Measurements from ENCODE around the gene CYSTM1.

The CYSTM1 gene, protein sequence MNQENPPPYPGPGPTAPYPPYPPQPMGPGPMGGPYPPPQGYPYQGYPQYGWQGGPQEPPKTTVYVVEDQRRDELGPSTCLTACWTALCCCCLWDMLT

DNA sequence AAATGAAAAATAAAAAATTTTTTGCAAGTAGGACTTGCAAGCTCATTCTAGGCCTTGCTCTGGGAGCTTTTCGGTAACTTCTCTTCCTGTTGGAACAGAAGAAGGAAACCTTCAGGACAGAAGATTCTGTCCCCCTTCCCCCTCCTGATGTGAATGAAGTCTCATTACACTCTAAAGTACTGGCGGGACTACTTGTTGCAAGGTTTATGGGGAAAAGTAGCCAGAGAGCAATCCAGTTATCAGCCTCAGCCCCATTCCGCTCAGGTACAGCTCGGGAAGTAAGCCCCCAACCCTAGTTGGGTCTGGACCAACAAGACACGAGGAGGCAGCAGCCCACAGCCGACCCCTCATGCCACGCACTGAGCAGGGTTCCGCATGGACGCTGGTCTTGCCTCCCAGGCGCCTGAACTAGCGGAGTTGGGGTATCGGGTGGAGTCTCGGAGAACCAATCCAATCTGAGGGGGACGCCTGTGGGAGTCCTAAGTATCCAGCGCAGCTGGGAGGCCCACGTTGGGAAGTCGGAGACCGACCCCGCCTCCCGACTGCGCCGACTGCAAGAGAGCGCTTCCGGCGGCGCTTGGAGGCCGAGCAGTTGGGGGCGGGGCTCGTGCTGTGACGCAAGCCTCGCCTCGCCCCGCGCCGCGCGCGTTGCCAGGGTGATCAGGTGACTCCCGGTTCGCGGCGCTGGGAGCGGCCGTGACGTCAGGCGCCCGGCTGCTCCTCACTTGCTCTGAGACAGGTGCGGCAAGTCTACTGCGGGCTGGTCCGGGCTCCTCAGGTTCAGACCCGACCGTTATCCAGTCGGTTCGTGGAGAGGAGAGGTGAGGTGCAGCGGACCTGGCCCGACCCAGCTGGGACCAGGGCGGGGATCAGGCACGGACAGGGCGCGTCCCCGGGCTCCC, at the start of gene CYSTM1:
CYSTM1 (plus strand) TSS at position 724 of the 902 bp plus-strand sequence. CDS start 19,278 bp downstream, outside the sequence.
- DNase-seq (ENCODE audit: low read depth in 3 of 3), result peak; percentile 87 to 94 (median 87)

DNA sequence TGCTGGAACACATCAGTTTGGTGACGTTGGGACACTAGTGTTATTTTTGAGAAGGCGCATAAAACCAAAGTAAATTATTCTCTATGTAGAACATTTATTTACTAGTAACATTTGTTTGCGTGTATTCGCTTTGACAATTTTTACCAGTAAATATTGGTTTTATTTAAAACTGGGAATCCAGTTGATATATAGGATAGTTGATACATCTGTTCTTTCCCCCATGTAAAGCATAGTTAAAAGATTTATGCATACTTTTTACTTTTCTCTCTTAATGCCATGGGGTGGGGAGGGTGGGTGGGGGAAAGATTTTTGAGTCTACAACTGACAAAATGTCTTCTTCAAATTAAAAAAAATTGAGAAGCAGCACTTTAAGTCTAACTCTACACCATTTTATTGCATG, 49.4 kb upstream of the CYSTM1 start, which contains the start of gene IGIP:
IGIP (plus strand) TSS at position 301 of the 400 bp plus-strand sequence. CDS start 2,540 bp downstream, outside the sequence.
- no peak for DNase-seq (ENCODE audit: low read depth in 3 of 3)

DNA sequence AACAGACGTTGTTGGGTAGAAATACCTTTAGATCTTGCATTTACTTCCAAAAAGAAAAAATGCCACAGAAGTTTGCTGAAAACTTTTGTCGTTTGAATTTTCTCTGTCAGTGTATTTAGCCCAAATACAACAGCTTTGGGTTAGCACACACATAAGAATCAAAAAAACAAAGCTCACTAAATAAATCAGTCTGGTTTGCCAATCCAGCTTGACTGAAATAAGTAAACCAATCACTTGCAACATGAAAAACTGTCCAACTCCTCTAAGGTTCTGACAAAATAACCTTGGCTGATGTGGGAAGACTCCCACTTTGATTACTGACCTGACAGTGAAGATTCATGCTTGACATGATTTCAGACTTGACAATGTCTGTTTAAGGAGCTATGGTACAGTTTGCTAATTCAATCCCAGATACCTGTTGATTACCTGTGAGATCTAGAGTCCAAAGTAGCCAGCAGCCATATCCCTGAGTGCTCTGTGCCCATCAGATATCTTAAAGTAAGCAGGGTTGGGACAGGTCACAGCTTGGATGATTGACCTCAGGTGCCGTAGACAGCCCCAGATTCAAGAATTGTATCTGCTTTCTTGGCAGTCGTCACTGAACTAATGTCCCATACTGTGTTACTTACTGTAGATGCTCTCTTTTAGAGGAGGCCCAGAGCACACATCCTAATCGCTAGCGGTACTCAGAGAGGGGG, 48.5 kb upstream of the CYSTM1 start:
- no peak for DNase-seq (ENCODE audit: low read depth in 3 of 3)

DNA sequence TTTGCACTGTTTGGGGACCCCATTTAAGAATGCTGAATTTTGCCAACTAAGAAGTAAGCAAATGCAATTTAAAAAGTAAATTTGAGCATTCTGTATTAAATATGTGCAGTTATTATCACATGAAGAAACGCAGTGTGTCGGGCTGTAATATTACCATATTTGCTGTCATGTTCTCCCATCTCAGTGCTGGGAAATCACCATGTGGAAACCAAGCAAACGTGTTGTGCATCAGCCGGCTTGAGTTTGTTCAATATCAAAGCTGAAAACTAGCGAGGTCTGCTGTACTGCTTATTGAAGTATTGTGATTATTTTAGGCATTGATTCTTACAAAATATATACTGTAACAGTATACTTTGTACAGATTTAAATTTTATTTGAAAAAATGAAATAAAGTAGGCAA, 46.6 kb upstream of the CYSTM1 start:
- DNase-seq (ENCODE audit: low read depth in 3 of 3), result no peak

DNA sequence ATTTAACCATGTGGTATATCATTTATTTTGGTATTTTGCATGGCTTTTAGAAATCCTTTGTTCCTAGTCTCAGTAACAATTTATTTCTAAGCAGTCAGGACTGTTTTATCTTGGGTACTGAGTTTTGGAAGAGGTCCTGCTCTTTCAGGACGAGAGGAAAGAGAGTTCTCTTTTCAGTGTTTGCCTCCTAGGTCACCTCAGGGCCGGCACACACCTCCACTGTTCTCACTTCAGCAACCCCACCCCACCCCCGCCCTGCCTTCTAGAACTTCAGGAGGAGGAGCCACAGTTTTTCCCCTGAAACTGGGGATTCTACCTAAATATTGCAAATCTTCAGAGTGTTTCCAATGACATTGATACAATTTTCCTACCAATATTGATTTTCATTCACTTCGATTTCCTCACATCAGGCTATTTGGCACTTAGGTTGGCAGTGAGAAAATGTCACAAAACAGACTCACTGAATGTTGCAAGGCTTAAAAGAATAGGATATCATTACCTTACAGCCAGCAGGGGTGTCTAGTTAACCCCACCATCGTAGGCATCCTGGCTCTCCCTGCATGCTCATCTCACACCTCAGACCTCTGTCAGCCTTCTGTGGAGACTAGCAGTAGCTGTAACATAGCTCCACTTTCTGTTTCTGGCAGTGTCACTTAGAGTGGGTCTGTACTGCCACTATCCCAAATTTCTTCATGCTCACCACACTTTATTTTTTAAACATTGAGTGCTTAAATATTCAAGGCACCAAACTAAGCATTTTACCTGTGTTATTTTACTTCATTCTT, 43.8 kb upstream of the CYSTM1 start:
- DNase-seq (ENCODE audit: low read depth in 3 of 3), result no peak

DNA sequence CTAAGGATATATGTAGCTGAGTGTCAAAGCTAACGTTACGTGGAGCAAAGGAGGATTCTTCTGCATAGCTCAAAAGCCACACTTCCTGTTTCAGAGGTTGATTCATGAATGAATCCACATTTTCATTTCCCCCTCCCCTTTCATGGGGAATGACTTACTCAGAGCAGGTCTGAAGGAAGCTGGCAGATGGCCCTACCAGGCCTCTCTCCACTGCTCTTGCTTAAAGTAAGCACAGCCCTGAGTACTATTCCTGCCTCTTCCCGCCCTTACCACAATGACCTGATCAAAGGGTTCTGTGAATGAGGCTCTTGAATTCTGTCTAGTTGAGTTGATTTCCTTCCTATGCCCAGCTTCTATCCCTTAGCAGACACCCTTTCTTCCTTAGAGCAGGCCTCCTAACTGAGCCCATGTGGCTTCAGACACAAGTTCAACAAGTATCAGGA, 43.0 kb upstream of the CYSTM1 start:
- no peak for DNase-seq (ENCODE audit: low read depth in 3 of 3)

DNA sequence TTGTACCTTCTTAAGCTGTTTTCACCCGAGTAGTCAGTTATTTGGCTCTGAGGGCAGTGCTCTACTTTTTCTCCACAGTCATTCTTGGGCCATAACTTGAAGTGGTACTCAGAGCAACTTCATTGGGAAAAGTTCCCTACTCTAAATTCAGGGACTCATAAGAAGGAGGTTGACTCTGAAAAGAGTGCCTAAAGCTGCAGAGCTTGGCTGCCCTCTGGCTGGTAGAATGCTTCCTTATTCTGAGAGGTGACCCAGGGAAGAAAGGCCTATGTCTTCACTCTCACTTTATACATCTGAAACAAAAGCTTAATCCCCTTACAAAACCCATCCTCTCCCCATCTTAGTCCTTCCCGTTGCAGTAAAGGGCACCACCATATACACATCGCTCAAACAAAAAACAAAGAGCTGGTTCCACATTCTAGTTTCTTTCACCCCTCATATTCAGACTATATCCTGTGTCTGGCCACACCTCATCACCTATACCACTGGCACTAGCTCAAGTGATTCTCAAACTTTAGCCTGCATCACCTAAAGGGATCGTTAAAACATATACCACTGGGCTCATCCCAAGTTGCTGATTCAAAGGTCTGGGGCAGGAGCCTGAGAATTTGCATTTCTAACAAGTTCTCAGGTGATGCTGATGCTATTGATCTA, 41.3 kb upstream of the CYSTM1 start:
- no peak for DNase-seq (ENCODE audit: low read depth in 3 of 3)

DNA sequence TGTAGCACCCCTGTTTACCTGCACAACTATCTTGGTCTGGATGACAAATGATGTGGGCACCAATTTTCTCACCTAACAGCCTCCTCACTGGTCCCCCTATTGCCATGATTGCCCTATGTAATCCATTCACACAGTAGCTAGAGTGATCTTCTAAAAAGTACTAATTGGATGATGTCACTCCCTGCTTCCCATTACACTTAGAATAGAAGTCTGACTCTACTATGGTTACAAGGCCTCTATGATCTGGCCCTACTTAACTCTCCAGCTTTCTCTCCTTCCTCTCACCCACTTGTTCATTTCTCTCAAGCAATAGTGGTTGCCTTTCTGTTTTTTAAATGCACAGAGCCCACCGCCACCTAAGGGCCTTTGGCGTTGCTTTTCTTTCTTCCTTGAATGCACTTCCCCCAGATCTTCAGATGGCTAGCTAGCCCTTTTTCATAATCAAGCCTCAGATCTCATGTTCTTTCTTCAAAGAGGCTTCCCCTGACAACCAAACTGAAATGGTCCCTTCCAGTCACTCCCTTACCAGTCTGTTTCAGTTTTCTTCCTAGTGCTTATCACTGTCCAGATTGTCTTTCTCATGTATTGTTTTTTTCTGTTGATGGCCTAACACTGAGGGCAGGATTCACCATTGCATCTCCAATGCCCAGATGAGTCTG, 40.6 kb upstream of the CYSTM1 start:
- no peak for DNase-seq (ENCODE audit: low read depth in 3 of 3)

DNA sequence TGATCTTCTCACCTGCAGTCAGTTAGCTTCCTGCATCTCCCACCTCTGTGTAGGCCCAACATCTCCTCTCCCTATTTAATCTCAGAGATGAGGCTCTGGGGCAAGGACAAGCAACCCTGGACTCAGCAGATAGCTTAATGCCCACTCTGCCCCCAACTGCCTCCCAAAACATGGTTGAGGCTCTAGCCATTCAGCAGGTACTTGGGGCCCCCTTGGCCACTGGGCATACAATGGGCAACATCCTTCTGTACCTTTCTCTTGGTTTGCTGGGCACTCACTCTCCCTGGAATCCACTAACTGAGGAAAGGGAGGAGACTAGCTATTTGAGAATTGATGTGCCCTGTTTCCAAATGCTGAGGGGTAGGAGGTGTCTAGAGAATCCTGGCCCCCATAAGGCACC, 39.9 kb upstream of the CYSTM1 start:
- DNase-seq (ENCODE audit: low read depth in 3 of 3), result no peak

DNA sequence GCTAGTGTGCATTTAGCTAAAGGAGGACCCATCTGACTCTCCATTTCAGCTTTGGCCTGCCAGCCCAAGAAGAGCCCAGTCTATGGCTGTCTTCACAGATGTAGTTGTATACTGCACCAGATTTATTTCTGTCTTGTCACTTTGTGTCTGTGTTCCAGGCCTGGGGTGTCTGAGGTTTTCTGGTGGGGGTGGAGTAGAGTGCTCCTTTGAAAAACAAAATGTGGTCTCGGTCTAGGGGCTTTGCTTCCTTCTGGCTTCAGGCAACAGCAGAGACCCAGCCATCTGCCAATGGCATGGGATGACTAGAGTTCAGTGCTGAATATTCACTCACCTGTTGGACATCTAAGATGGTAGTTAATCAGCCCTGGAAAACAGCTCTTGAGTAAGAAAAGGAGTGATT, 38.4 kb upstream of the CYSTM1 start:
- DNase-seq (ENCODE audit: low read depth in 3 of 3), result no peak

DNA sequence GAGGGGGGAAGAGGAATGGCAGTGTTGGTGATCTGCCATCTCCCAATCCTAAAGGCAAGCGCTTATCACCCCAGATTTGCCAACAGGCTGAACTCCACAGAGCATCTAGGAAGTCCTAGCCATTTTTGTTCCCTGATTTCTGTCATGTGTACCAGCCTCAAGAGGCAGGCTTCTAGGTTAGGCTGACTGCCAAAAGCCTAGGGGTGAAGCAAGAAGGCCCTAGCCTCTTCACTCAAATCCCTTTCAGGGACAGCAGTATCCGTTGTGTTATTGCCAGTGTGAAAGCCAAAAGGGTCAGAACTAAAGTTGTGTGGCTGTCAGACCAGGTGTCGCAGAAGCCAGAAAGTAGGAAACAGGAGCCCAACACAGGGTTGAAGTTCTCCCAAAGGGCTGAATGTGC, 34.6 kb upstream of the CYSTM1 start:
- no peak for DNase-seq (ENCODE audit: low read depth in 3 of 3)

DNA sequence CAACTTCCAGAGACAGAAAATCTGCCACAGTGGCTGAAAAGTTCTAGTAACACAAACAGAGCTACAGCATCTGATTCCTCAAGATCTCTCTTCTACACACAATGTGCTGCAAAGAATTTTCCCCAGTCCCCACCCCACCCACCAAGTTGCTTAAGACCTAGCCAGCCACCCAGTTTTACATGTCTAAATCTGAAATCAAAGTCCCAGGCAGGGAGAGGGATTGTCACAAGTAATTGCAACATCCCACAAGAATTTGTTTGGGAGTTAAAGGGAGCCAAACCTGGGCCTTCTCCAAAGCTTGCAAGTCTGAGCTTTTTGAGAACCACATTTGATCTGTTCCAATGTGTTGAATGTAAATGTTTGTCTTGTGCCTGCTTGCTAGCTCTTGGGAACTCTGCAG, 33.7 kb upstream of the CYSTM1 start:
- DNase-seq (ENCODE audit: low read depth in 3 of 3), result no peak

DNA sequence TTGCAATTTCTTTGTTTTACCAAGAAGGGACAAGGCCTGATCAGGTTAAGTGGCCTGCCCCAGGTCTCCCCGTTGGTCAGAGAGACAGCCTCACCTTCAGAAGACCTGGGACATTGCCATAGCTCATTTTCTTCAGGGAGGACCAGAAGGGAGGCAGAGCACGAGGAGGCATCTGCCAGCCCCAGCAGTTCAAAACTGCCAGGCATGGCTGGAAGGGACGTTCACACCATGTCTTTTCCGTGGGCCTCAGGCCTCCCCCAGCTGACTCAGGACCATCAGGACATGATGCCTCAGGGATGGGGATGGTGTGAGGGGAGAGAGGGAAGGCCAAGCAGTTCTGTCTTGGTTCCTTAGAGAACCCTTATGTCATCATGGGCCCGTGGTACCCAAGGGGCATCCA, 32.7 kb upstream of the CYSTM1 start:
- no peak for DNase-seq (ENCODE audit: low read depth in 3 of 3)

DNA sequence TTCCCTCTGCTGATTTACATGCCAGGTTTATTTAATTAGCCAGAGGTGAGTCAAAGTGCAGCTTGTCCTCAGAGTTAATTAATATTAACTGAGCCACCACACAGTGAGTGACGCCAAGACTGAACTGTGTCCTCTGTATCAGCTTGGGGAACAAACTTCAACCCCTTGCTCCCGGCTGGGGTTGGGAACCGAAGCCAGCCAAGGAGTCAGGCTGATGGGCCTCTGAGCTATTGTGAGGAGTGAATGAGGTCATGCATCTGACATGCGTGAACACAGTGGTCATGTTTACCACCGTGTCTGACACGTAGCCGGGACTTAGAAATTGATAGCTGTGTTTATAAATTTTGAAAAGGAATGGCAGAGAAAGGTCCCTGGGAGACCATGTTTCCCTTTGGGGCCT, 32.1 kb upstream of the CYSTM1 start:
- no peak for DNase-seq (ENCODE audit: low read depth in 3 of 3)

DNA sequence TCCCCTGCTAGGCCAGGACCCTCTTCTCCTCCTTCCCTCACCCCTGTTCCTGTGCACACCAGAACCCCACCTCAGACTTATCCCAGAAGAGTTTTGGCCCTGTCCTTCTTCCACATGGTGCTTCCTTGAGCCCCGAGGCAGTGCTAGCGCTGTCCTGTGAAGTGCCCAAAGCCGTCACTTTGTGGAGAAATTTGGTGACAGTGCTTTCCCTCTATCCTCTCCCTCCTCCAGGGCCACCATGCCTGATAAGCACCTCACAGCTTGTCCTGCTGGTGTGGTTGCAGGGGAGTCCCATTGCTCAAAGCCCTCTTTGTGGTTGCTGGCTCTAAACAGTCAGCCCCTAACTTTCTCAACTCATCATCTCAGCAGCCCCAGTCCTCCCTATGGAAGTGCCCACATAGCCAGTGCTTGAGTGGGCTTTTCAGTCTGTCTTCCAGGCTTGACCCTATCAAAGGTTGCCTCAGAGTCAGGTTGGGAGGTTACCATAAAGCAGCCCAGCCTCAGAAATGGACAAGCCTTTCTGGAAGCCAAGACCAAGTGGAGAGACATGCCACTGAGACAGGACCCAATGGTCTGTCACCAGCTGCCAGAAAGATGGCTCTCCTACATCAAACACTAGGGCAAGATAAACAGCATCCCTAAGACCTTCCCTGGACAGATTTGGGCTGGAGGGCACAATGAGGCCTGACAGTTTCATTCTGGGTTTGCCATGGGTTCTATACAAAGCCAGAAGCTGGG, 31.3 kb upstream of the CYSTM1 start:
- DNase-seq (ENCODE audit: low read depth in 3 of 3), result no peak

DNA sequence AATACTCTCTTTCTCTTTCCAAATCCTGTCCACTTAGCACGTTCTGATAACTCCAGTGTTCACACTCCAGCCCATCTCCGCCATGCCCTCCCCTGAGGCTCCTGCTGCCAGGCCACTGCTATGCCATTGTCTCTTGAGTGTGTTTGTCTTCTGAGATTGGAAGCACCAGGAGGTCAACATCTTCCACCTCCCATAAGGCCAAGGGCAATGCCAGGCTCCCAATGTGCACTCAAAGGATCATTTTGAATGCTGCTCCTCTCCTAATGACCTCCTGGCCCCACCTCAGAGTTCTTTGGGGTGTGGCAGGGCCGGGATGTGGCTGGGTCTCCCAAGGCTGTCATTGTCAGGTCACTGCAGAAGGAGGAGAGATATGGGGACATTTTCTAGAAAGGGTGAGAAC, 29.7 kb upstream of the CYSTM1 start:
- no peak for DNase-seq (ENCODE audit: low read depth in 3 of 3)

DNA sequence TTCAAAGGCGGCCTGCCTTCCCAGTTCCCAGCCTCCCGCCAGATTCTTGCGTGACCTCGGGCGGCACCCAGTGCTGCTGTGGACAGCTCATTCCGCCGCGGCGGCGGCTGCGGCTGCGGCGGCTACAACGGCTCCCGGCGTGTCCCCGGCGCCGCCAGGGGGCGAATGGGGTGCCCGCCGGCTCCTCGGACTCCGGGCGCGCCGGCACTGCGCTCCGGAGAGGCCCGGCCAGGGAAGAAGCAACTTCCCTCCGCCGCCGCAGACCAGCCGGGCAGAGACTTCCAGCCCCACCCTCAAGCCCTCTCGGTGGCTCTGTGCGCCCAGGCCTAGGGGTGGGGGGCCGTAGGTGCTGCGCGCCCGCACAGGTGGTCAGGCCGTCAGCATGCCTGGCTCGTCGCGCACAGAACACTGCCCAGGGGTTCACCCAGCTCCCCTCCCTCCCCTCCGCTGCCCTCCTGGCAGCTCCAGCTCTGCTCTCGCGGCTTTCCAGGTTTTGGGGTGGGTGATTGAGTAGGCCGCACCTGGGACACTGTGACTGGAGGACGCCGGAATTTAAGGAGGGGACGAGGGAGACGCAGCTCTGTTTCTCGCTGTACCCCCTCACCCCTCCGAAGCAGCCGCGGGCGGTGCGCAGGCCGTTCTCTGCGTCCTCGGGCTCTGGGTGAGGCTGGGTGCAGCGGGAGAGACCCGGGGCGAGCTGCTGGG, 29.0 kb upstream of the CYSTM1 start:
- DNase-seq (ENCODE audit: low read depth in 3 of 3), result peak; percentile 14 to 58 (median 43)

DNA sequence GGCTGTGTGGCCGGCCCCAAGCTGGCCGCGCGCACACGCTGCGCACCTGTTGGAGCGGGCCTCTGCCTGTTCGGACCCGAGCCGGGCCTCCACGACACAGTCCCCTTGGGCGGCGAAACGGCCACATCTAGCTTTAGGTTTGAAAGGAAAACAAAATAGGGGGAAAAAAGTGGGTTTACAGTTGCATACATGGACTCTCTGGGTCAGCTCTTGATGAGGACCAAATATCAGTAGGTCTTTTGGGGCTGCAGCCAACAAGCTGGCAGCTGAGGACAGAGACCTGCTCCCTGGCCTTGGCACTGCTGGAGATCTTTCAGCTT, 28.5 kb upstream of the CYSTM1 start:
- DNase-seq (ENCODE audit: low read depth in 3 of 3), result no peak

DNA sequence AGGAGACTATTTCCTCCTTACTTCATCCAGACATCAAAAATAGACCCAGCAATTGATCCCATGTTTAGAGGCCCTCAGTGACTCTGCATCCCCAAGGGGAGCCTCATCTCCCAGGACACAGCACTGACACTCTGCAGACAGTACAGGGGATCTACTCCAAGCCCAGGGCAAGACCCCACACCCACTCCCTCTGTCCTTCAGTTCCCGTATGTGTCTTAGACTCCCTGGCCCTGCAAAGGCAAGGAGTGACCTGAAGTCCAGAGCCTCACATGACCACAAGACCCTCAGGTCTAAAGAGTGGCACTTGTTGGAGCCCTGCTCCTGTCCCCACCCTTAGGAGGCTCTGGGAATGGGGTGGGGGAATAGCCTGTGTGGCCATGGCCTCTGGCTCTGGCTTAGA, 27.5 kb upstream of the CYSTM1 start:
- DNase-seq (ENCODE audit: low read depth in 3 of 3), result no peak

DNA sequence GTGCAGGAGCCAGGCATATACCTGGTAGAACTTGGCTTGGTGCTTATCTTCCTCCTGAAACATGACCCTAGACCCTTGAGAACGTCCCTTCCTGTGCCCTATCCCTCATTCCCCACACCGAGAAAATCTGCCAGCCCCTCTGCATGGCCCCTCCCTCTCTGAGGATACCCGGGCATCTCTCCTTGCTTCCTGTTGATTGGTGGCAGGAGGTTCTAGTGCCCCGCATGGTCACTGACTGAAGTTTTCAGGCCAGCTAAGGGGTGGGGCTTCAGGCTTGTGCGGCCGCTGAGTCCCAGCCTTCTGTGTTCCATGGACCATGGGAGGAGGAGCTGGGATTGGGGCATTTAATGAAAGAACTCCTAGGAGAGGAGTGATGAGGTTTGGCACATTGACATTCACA, 26.5 kb upstream of the CYSTM1 start:
- DNase-seq (ENCODE audit: low read depth in 3 of 3), result no peak
